ENCODE results near the gene SMIM35. TPM values are rescaled to one million over a fixed set of nuclear protein-coding genes. Genes with fewer than 3 reads are reported as not detected.
"Not testable (repeated sequence)": the region's sequence is repeated elsewhere in the genome, so short reads cannot be mapped to it uniquely, and the experiment has no call there.

SMIM35 gene
- total RNA-seq, 1 experiment from 2014 or later = not detected

DNA sequence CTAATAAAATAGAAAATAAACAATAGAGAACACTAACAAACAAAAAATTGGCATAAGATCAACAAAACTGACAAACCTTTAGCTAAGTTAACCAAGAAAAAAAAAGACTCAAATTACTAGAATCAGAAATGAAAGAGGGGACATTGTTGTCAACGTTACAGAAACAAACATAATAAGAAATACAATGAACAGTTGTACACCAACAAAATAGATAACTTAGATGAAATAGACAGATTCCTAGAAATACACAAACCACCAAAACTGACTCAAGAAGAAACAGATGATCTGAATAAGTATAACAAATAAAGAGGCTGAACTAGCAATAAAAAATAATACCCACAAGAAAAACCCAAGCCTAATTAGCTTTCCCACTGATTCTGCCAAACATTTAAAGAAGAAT lies 44.6 kb downstream of the SMIM35 start:
- no peak for DNase-seq (ENCODE audit: low read depth)

GRCh38 chr11:118033443-118033842 lies 53.3 kb downstream of the SMIM35 start:
- no peak for DNase-seq (ENCODE audit: low read depth)

- DNase-seq (ENCODE audit: low read depth) = no peak
These were observed 58.1 kb downstream of the SMIM35 start for GRCh38 chr11:118028626-118029025.

DNA sequence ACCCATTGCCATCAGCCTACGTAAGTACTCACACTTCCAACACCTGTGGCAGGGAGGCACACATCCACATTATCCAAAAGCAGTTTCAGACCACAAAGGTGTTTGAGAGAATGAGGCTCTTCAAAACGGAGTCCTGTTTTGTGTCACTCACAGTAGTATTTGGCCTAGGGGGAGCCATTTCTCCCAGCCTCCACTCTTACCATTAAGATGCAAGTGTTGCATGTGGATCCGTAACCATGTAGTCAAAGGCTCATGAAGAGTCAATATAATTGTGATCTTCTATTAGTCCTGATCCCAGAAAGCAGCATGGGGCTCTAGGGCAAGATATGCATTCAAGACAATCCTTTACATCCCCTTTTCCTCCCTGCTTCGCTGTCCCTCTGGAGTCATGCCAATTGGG lies 59.1 kb downstream of the SMIM35 start:
- no peak for DNase-seq (ENCODE audit: low read depth)

DNA sequence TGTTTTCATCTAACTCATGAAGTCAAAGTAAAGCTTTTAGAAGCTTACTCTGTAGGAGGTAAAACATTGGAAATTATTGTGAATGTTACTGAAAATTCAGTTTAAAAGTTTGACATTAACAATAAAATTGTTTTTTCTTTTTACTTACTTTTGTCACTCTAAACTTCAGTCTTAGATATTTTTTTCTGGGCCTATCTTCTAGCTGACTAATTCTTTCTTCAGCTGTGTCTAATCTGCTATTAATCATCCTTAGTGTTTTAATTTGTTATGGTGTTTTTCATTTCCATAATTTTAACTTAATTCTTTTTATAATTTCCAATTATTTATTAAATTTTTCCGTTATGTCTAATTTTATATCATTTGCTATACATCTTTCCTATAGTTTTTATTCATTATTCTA lies 65.6 kb downstream of the SMIM35 start:
- DNase-seq (ENCODE audit: low read depth) = no peak

- no peak for DNase-seq (ENCODE audit: low read depth)
These were observed 68.4 kb downstream of the SMIM35 start for GRCh38 chr11:118018401-118018800.

DNA sequence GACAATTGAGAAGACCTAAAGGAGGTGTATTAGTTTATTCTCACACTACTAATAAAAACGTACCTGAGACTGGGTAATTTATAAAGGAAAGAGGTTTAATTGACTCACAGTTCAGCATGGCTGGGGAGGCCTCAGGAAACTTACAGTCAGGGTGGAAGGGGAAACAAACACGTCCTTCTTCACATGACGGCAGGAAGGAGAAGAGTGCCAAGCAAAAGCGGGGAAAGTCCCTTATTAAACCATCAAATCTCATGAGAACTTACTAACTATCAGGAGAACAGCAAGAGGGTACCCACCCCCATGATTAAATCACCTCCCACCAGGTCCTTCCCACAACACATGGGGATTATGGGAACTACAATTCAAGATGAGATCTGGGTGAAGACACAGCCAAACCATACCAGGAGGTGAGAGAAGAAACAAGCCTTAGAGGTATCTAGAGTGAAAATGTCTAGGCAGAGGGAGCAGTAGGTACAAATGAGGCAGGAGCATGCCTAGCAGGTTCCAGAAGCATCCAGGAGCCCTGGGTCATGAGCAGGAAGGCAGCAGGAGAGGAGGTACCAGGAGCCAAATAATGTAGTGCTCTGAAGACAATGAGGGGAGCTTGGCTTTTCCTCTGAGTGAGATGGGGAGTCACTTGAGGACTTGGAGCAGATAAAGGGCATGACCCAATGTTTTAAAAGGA lies 69.0 kb downstream of the SMIM35 start:
- no peak for DNase-seq (ENCODE audit: low read depth)

GRCh38 chr11:118017111-118017510 lies 69.7 kb downstream of the SMIM35 start:
- DNase-seq (ENCODE audit: low read depth) = no peak

GRCh38 chr11:118016104-118016503 lies 70.7 kb downstream of the SMIM35 start:
- DNase-seq (ENCODE audit: low read depth) = no peak

DNA sequence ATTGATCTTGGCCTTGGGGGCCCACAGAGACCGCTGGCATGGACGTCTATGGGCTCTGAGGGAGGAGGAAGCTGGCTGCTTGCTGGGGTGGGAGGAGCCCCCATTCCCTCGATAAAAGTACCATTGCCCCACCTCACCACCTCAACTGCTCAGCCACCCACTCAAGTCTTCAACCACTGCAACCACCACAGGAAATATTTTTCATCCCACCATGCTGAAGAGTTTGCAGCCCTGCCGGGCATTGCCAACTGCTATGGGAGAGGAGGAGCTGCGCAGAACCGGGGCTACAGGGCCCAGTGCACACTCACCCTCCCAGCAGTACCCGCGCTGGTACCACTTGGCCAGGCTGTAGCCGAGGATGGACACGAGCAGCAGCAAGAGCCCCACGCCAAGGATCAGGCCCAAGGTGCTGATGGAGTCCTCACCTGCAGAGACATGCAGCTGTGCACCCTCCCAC lies 71.3 kb downstream of the SMIM35 start:
- DNase-seq (ENCODE audit: low read depth) = no peak

GRCh38 chr11:118014022-118014421 lies 72.7 kb downstream of the SMIM35 start:
- DNase-seq (ENCODE audit: low read depth) = no peak

GRCh38 chr11:118012083-118012669 lies 74.6 kb downstream of the SMIM35 start:
- DNase-seq (ENCODE audit: low read depth) = peak; percentile 4

- no peak for DNase-seq (ENCODE audit: low read depth)
These were observed 75.9 kb downstream of the SMIM35 start for GRCh38 chr11:118010738-118011461.

- DNase-seq (ENCODE audit: low read depth) = no peak
These were observed 76.7 kb downstream of the SMIM35 start for GRCh38 chr11:118009864-118010737.

GRCh38 chr11:118008271-118008911 lies 78.4 kb downstream of the SMIM35 start:
- no peak for DNase-seq (ENCODE audit: low read depth)

GRCh38 chr11:118007563-118008270 lies 79.0 kb downstream of the SMIM35 start:
- not testable (repeated sequence) for DNase-seq (ENCODE audit: low read depth)

DNA sequence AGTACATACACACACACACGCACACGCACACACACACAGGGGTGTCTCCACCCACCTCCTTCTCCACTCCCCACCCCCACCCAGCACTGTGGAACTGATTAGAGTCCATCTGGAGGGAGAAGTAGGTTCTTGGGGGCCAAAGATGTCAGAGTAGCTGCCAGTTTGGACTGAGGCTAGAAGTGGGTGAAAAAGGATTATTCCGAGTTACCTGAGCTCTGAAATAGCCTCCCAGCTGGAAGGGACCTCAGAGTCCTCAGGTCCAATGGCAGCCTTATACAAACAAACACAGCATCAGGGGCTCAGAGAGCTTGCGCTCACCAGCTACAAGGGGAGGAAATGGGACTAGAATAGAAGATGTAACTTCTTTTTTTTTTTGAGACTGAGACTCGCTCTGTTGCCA lies 79.7 kb downstream of the SMIM35 start:
- no peak for DNase-seq (ENCODE audit: low read depth)

- DNase-seq (ENCODE audit: low read depth) = no peak
These were observed 80.6 kb downstream of the SMIM35 start for GRCh38 chr11:118006153-118006534.

DNA sequence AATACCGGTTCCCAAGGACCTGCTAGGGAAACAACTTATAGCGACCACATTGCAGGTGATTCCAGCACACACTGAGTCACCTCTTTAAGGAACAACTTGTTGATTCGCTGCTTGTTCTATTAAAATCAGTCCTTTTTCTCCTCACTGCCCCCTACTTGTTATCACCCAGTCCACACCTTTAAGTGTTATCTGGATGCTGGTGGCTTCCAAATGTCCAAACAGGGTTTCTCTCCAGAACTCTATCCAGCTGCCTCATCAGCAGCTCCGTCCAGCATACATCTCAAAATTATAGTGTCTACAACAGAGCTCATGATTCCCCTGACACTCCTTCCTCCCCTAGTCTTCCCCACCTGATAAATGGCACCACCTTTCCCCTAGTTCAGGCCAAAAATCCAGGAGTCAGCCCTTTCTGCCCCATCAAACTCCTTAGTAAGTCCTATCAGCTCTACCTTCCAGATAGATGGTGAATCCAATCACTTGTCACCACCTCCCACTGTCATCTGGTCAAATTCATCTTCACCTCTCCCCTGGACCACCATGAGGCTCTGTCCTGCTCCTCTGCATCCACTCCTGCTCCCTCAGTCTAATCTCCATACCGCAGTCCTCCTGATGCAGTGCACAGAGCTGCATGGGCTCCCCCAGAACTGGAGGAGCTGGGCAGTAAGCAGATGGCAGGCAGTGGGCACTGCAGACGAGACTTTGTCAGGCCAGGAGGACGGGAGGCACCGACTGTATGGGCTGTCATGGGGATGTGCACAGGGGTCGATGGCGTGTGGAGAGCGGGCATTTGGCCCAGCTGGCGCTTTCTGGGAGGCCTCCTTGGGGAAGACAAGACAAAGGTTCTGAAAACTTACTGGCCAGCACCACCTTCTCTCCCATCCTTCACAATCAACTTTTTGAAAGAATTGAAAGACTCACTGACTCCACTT lies 81.3 kb downstream of the SMIM35 start:
- DNase-seq (ENCODE audit: low read depth) = no peak
